ENCODE results near the gene CHMP2A. TPM values are rescaled to one million over a fixed set of nuclear protein-coding genes. Genes with fewer than 3 reads are reported as not detected.

Gene CHMP2A
- total and polyA plus RNA-seq, 10 of the 15 experiments (the other 5 are each of a cell fraction or from before 2014, with no cell fraction given): 69.5 to 172 (median 109) TPM

- SMC1A ChIA-PET (ENCODE audit: uncharacterized antibody, unreplicated experiment): interaction anchor here (1.2 to 1.9 kb wide), 3 partner anchors 10 to 51 kb away, joined by 3 to 7 read pairs (median 5); partner anchors contain the start of gene ZBTB45
Observed at GRCh38 chr19:58571575-58571947, 16.7 kb upstream of the CHMP2A start.

More at GRCh38 chr19:58571575-58571947, 16.7 kb upstream of the CHMP2A start:
- FAIRE-seq (no peak), DNase-seq (ENCODE audit: low read depth, low spot score) (no peak), ATAC-seq (no peak)
- Histone ChIP-seq H4K20me1 (ENCODE audit: control insufficient read depth, insufficient read depth) (no peaks in the 10 kb centered on the region), H3K27me3 (replicated peaks in 1 of 2; ENCODE audit: control insufficient read depth in 2 of 2, insufficient read depth in 2 of 2, low read length in 1 of 2) (no peaks in the 10 kb centered on the region), H3K4me2 (ENCODE audit: control insufficient read depth, insufficient read depth) (peak overlapping the region; percentile 81), H3K4me3 (no peak overlapping the region), H3K27ac (ENCODE audit: control insufficient read depth, insufficient read depth) (no peak overlapping the region), H3K9ac (ENCODE audit: control insufficient read depth, insufficient read depth, low read length) (no peak overlapping the region), H3K79me2 (ENCODE audit: control insufficient read depth, insufficient read depth, low read length) (peaks cover 5% of the 10 kb centered on the region), H3K9me3 (replicated peaks; ENCODE audit: control insufficient read depth, insufficient read depth, low read length) (no peaks in the 10 kb centered on the region), H2AFZ (ENCODE audit: control insufficient read depth, low read depth, low read length) (no peak overlapping the region), H3K36me3 (ENCODE audit: control insufficient read depth in 2 of 2, insufficient read depth in 2 of 2, low read length in 1 of 2) (peaks cover 2 to 3% of the 10 kb centered on the region in 2 experiments; a peak in 3 of 4 replicates), H3K4me1 (ENCODE audit: control insufficient read depth, insufficient read depth, low read length) (peaks cover 9% of the 10 kb centered on the region)
- POLR2A ChIA-PET: interaction anchor here (1.6 to 6.0 kb wide), 3 partner anchors 10 to 17 kb away, joined by 5 to 46 read pairs (median 8); partner anchors contain the start of genes CHMP2A and UBE2M
- in situ Hi-C loops (cut with MboI) (no loop called here), intact Hi-C loops (cut with micrococcal nuclease; ENCODE audit: unreplicated experiment) (no loop called here)
- RAD21 ChIA-PET (ENCODE audit: unreplicated experiment): interaction anchor here (1.2 kb wide), 1 partner anchor 51 kb away, joined by 3 read pairs; no protein-coding TSS in a partner anchor
- TSS peak; percentile 57 for BruUV-seq (replicated peaks)
- TF ChIP-seq RB1 (IDR thresholded peaks at IDR 0.05; ENCODE audit: borderline replicate concordance) (no peak), RCOR1 (conservative IDR thresholded peaks at IDR 0.05; ENCODE audit: low read depth, low read length) (no peak), E2F8 (IDR thresholded peaks at IDR 0.05; ENCODE audit: low read depth, partially characterized antibody) (no peak), IKZF2 (IDR thresholded peaks at IDR 0.05) (no peak), MXI1 (IDR thresholded peaks at IDR 0.05; ENCODE audit: low read depth, low read length) (no peak), ZBTB4 (CRISPR knock-in tag; IDR thresholded peaks at IDR 0.05) (no peak), RFX5 (IDR thresholded peaks at IDR 0.05; ENCODE audit: low read depth, low read length) (no peak), CHD4 (IDR thresholded peaks at IDR 0.05) (no peak)
- TF ChIP-seq, protein P1, sequence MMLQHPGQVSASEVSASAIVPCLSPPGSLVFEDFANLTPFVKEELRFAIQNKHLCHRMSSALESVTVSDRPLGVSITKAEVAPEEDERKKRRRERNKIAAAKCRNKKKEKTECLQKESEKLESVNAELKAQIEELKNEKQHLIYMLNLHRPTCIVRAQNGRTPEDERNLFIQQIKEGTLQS (IDR thresholded peaks at IDR 0.05; ENCODE audit: borderline replicate concordance, extremely low read depth, low read depth, low read length): no peak
- CTCF ChIA-PET: interaction anchor here (0.8 to 1.2 kb wide), 2 partner anchors 9 to 12 kb away, joined by 4 to 5 read pairs; no protein-coding TSS in a partner anchor
- WGBS (ENCODE audit: insufficient coverage, insufficient replicate concordance, low lambda C conversion rate, missing lambda C conversion rate): 94% methylated on average over 8 of the region's 8 CpGs

All from GM12878 (cell line).